Ovary (tissue), 3 donors: Measurements from ENCODE around the gene CTSK.
"Not testable (repeated sequence)": the region's sequence is repeated elsewhere in the genome, so short reads cannot be mapped to it uniquely, and the experiment has no call there.

Source experiments
- CTCF ChIP-seq, 3 donors: fragments of 450-650 bp in 2 of 3; fragments of 200-600 bp in 1 of 3; IDR thresholded peaks; one replicate each; pipeline versions ENCODE4 v1.5.1 to v1.8.0; 2016 to 2022; ENCODE audit warnings: antibody characterized with exemption in 3 of 3, mild to moderate bottlenecking in 1 of 3
- POLR2A ChIP-seq: fragments of 450-650 bp; IDR thresholded peaks from one replicate; pipeline ENCODE4 v1.6.1; 2017; ENCODE audit warnings: antibody characterized with exemption, mild to moderate bottlenecking, moderate library complexity
- donor health status: DM: no; HTN: no; CAD: no.

GRCh38 chr1:150775931-150776505 is 32.0 kb downstream of the CTSK start:
- not testable (repeated sequence) for TF ChIP-seq POLR2A; CTCF (IDR thresholded peaks at IDR 0.05)
